Measurements from ENCODE around the gene ZBTB17. TPM values are rescaled to one million over a fixed set of nuclear protein-coding genes. Genes with fewer than 3 reads are reported as not detected.

ZBTB17 gene
- total RNA-seq, 1 donor from 2014 or later: 86.9 TPM

Other genes starting within 250 kb of the ZBTB17 start
- gene SLC25A34, start 239.8 kb downstream of the ZBTB17 start, total RNA-seq (ENCODE audit: unreplicated experiment): 4.1 TPM
- gene TMEM82, start 233.6 kb downstream of the ZBTB17 start, total RNA-seq (ENCODE audit: unreplicated experiment): not detected
- gene FBLIM1, start 217.3 kb downstream of the ZBTB17 start, total RNA-seq (ENCODE audit: unreplicated experiment): 29.9 TPM
- gene UQCRHL, start 168.5 kb downstream of the ZBTB17 start, total RNA-seq (ENCODE audit: unreplicated experiment): 2.0 TPM
- gene SPEN, start 128.4 kb downstream of the ZBTB17 start, total RNA-seq (ENCODE audit: unreplicated experiment): 52.4 TPM
- gene SRARP, start 28.1 kb upstream of the ZBTB17 start, total RNA-seq (ENCODE audit: unreplicated experiment): not detected
- not detected for gene HSPB7, start 41.9 kb upstream of the ZBTB17 start, total RNA-seq (ENCODE audit: unreplicated experiment)
- 0.34 TPM for gene CLCNKA, start 45.9 kb upstream of the ZBTB17 start, total RNA-seq (ENCODE audit: unreplicated experiment)
- gene CLCNKB, start 67.7 kb upstream of the ZBTB17 start, total RNA-seq (ENCODE audit: unreplicated experiment): not detected
- 1.1 TPM for gene FAM131C, start 97.5 kb upstream of the ZBTB17 start, total RNA-seq (ENCODE audit: unreplicated experiment)
- gene EPHA2, start 180.0 kb upstream of the ZBTB17 start, total RNA-seq (ENCODE audit: unreplicated experiment): 0.29 TPM
- gene ARHGEF19, start 236.6 kb upstream of the ZBTB17 start, total RNA-seq (ENCODE audit: unreplicated experiment): 3.4 TPM